Dedifferentiated amniotic fluid mesenchymal stem cell (primary cell): ENCODE measurements around the gene NUDC.

Source experiments
- DNase-seq: peaks from one replicate; pipeline ENCODE4 v3.0.0-alpha.2; 2016; ENCODE audit errors: extremely low spot score

NUDC gene

DNA sequence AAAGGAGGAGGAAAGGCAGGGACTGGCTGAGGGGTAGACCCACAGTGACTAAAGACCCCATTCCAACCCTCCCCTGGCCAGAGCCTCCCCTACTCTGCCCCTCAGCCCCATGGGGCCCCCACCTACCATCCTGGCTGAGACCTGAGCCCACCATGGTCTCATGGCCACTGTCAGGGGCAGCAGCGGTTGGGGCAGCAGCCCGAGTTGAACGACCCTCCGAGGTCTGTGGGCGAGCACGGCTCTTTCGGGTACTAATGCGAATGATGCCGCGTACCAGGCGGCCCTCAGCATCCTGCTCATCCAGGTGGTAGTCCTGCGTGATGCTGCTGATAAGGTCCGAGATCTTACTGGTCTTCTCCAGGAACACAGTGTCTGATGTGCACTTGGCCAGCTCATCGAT is 29.7 kb downstream of the NUDC start:
- no peak for DNase-seq

DNA sequence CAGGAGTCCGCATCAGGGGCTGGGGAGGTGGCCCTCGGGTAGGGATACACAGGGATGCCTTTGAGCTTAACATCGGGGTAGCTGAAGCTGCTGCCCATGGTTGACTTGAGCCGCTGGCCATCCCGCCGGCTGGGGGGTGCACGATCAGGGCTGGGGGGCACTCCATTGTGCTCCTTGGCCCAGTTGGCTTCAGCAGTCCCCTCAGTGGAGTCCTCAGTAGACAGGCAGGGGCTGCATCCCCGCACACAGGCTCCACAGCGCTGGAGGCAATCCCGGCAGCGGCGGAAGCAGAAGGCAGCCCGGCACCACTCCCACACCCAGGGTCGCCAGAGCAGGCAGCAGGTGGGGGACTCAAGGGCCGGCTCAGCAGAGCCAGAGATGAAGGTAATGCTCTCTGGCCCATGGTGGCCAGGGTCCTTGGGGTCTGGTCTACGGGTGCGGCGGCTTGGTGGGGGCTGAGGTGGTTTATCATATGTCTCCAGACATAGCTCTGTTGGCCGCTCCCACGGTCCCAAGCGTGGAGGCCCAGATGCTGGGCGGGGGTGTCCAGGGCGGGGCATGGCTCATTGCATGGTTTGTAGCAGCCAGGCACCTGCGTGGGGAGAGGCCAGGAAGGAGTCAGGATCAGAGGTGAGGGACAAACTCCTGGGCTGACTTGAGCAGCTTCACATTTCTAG is 30.4 kb downstream of the NUDC start:
- DNase-seq: no peak

DNA sequence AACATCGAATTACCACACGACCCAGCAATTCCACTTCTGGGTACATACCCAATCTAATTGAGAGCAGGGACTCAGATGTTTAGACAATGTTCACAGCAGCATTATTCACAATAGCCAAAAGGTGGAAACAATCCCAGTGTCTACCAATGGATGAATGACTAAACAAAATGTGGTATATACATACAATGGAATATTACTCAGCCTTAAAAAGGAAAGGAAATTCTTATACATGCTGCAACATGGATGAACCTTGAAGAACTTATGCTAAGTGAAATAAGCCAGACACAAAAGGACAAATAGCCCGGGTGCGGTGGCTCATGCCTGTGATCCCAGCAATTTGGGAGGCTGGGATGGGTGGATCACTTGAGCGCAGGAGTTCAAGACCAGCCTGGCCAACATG is 31.8 kb downstream of the NUDC start:
- DNase-seq: no peak

DNA sequence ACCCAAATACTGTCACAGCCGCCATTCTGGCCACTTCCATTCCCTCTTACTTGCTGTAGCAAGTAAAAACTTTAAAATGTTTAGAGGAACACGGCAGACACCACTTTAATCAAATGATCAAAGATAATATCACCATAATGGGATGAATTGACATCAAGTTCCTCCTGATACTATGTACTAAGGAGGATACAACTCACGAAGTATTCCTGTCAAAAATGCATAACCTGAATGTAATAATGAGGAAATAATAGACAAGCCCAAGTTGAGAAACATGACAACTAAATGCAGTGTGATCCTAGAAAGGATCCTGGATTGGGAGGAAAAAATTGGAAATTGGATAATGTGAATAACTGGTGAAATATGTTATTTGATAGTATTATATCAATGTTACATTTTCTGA is 34.8 kb downstream of the NUDC start:
- DNase-seq: no peak

DNA sequence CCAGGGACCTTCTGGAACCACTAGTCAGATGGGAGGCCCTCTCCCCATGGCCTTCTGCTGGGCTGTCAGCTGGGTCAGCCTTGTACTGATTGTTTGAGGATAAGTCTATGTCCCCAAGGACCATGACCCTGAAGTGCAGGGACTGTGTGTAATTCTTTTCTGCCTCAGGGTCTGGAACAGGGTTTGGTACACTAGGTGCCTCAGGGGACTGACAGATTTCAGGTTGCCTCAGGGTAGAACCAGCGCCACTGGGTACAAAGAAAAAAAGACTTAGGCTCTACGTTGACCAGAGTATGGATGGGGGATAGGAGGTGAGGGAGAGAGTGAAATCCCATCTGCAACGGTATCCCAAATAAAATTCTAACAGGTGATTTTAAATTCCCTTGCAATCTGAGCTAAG is 35.8 kb downstream of the NUDC start:
- DNase-seq: no peak

DNA sequence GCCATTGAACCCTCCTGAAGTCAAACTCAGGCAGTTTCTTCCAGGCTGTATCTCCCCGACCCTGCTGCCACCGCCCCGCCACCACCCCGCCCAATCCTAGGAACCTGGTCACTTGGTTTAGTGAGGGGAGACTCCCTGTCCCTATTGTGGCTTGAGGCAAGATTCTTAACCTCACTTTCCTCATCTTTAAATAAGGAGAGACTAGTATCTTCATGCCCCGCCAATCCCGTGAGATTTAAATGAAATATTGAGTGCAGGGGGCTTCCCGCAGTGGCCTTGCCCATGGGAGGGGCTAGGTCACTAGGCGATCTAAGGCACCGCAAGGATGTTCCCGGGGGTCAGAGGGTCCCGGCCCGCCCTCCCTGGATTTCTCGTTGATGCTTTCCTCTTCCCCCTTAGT is 37.7 kb downstream of the NUDC start:
- no peak for DNase-seq

DNA sequence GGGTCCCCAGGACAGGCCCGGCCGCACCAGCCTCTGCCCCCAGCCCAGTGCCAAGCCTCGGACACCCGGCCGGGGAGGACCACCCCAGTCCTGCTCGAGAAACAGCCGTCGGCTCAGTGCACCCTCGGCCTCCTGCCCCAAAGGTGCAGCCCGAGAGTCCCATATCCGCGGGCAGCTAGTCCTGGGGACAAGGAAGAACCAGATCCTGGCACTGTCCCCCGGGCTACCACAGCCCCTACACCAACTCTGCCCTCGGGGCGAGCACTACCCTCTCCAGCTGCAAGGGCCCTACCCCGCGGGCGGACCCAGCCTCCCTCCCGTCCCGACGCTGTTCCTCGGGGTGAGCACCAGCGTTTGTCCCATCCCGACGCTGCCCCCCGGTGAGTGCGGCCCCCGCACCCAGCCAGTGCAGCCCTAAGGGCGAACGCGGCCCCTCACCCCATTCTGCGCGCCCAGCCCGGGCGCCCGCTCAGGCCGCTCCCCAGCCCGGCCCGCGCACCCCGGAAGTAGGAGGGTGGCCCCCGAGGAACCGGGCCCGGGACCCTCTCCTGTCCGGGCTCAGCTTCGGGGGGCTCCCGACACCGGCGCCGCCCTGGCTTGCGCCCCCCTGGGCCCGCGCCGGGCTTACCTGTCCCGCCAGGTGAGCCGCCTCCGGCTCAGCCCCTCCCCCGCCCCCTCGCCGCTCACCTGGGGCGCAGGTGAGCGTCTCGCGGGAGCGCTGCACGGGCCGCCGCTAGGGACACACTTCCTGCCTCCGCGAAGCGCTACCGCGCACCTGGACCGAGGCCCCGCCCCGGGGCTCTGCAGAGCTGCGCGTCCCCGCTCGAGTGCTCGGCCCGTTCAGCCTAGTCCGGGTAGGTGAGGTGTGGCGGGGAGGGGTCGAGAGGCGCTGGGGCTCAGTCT is 38.4 kb downstream of the NUDC start, which contains the start of gene KDF1:
Gene KDF1 (minus strand): TSS at position 747 of the 903 bp plus-strand sequence. CDS start 8,088 bp downstream, outside the sequence.
- DNase-seq: no peak

DNA sequence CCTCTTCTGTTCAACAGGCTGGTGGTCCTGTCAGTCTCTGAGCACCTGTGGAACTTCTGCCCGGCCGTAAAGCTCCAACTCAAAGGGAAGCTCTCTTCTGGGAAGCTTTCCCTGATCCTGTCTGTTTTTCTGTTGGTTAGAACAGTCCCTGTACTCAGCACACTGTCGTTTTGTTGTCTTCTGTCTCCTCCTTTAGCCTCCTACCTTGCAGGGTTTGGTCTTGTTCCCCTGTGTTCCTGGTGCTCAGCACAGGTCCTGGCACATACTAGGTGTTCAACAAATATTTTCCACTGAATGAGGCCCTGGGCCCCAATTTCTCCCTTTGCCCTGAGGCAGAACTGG is 39.1 kb downstream of the NUDC start:
- no peak for DNase-seq

DNA sequence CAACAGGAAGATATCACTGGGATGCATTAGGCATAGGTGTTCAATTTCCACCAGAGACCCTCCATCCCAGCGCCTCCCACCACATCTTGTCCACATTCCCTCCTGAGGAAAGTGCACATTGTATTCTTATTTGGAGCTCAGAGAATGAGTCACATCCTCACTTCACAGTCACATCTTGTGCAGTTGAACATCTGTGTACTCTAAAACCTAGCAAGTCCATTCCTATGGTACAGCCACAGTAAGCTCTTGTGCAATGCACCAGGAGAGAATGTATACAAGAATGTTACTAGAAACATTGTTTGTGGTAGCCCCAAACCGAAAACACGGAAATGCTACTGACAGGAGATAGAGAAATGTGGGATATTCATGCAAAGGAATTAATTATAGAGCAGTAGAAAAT is 40.3 kb downstream of the NUDC start:
- DNase-seq: peak; percentile 46

DNA sequence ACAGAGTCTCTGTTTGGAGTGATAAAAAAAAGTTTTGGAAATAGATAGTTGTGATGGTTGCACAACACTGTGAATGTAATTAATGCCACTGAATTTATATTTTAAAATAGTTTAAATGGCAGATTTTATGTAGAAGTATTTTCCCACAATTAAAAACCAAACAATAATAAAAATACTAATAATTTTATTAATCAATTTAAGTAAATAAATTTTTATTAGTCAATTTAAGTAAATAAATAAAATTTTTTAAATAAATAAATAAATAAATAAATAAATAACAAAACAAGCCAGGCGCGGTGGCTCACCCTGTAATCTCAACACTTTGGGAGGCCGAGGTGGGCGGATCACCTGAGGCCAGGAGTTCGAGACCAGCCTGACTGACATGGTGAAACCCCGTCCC is 43.7 kb downstream of the NUDC start:
- no peak for DNase-seq

DNA sequence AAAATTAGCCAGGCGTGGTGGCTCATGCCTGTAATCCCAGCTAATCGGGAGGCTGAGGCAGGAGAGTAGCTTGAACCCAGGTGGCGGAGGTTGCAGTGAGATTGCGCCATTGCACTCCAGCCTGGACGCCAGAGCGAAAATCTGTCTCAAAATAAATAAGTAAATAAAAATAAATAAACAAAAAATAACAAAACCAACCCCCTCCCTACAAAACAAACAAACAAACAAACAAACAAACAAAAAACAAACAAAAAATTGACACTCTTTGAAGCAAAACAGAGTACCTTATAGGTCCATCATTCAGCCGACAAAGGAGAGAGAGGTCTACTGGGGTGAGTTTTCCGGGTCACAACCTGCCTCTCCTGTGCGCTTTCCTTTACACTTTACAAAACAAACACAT is 44.1 kb downstream of the NUDC start:
- DNase-seq: no peak

DNA sequence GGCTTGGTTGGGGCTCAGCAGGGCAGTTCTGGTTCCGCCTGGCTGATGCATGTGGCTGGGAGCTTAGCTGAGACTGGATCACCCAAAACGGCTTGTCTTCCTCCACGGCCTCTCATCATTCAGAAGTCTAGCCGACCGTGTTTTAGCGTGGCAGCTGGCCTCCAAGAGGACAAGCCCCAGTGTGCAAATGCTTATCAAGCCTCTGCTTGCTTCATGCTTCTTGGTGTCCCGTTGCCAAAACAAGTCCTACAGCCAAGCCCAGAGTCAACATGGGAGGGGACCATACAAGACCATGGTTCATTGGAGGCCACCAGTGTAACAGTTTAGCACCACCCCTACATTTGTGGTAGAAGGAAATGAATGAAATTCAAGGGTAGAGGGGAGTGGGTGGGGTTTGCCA is 49.3 kb downstream of the NUDC start:
- no peak for DNase-seq

DNA sequence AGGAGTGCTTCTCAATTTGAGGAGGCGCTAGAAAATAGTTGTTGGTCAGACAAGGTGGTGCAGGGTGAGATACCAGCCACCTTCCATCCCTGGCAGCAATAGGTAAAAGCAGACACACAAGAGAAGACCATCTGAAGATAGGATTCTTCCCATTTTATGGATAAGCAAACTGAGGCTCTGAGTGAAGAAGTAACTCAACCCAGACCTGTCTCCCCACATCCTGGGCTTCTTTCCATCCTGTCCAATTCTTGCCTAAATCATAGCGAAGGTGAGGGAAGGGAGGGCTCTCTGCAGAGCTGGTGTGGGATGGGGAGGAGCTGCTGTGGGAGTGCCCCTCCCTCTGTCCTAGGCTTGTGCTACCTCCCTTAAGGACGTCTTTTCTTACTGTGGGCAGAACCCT is 50.0 kb downstream of the NUDC start:
- no peak for DNase-seq

DNA sequence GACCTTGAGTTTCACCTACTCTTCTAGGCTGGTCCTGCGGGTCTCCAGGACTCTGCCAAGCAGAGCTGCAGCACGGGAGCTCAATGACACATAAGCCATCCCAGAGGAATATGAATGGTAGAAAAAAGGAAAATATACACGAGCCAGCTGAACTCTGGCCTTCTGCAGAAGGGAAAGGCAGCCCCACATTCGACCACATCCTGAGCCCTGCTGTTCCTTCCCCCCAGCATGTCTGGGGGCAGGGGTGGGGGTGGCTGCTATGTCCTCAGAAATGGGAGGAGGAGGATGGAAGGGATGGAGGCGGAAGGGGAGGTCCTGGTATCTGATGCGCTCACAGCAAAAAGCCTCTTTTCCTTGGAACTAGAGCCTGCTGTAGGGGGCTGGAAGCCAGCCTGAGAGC is 50.8 kb downstream of the NUDC start:
- DNase-seq: no peak

DNA sequence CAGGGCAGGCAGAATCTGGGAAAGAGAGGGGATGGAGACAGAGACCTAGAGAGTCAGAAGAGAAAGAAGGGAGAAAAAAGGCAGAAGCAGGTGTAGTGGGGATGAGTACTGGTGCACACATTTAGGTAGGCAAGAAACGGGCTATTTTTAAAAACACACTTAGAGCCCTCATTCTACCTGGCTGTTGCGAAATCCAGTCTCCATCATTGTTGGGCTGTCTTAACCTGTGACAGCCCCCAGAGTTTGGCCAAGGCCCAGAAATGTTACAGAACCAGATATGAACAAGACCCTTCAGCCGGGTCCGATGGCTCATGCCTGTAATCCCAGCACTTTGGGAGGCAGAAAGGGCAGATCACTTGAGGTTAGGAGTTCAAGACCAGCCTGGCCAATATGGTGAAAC is 51.3 kb downstream of the NUDC start:
- no peak for DNase-seq

DNA sequence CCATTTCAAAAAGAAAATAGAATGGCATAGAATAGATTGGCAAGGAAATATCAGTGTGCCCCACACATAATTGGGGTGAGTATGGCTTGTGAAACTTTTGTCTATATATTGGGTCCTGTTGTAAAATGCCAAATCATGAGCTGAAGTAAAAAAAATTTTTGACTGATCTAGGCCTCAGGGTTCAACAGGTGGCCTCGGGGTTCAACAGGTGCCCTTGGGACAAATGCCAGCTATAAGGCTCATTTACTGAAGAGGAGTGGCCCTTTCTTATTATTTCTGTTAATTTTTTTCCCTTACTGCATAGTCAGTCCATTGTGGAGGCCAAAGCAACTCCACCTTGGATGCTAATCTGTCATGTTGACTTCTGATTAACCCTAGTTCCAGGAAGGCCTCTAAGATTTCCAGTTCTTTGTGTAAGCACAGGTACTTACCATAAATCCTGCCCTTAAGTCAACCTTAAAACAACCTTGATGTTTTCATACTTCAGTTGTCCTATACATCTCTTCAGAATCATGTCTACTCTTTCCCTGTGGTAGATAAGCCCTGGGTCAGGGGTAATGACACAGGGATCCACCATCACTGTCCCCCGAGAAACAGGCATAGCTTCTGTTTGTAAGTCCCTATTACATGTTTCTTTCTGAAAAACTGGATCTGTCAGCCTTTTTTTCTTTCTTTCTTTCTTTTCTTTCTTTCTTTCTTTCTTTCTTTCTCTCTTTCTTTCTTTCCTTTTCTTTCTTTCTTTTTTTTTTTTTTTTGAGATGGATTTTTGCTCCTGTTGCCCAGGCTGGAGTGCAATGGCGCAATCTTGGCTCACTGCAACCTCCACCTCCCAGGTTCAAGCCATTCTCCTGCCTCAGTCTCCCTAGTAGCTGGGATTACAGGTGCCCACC is 55.3 kb downstream of the NUDC start:
- no peak for DNase-seq

DNA sequence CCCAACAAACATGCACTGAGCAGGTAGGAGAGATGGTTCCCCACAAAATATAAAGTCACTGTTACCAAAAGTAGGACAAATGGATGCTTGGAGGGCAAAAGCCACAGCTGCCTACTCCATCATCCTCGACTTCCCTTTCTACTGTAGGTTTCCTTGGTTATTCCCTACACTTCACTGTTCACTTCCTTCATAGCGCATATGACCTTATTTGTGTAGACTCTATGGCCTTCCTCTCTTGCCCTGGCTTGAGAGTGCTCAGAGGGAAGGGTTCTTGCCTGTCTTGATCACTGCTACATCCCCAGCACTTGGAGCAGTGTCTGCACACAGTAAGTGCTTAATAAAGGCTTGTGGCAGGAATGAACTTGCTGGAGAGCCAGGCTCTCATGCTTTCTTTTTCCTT is 57.4 kb downstream of the NUDC start:
- no peak for DNase-seq

DNA sequence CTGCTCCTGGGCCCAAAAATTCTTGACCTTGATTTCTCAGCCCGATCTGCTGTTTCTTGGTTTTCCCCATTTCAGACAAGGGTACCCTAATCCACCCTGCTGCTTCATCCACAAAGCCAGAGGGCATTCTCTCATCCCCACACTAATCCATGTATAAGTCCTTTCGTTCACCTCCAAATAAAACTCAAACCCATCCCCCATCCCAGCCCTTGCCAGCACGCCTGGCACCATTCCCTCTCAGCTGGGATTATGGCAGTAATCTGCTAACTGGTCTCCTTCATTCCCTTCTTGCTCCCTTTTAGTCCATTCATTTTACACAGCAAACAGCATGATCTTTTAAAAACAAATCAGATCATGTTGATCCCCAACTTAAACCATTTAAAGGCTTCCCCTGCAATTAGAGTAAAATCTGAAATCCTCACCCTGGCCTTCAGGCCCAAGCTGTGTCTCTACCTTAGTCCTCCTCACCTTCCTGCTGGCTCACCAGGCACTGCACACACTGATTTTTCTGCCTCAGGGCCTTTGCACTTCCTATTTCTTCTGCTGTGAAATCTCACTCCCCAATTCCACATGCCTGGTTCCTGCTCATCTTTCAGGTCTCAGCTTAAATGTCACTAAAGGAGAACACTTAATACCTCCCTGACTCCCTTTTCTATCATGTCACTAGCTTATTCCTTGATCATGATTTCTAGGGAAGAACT is 59.8 kb downstream of the NUDC start:
- DNase-seq: peak; percentile 11

DNA sequence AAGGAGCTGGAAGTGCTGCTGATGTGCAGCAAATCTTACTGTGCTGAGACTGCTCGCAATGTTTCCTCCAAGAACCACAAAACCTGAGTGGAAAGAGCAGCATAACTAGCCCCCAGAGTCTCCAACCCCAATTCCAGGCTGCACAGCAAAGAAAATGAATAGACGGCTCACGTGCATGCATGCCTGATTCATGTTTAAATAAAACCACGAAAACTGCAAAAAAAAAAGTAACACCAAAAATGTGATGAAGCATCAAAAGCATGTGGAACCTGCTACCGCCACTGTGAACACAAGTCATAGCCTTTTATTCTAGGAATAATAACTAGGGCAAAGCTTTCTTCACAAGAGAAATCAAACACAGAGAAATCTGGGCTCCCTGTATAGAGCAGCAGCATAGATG is 62.3 kb downstream of the NUDC start:
- DNase-seq: peak; percentile 11

DNA sequence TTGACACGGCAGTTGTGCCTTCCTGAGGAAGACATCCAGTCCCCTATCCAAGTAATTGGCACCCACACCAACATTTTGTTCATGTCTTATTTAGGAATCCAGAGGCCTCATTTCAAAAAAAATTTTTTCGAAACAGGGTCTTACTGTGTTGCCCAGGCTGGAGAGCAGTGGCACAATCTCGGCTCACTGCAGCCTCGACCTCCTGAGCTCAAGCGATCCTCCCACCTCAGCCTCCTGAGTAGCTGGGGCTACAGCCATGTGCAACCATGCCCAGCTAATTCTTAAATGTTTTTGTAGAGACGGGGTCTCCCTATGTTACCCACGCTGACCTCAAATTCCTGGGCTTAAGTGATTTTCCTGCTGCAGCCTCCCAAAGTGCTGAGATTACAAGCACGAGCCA is 62.7 kb downstream of the NUDC start:
- no peak for DNase-seq

DNA sequence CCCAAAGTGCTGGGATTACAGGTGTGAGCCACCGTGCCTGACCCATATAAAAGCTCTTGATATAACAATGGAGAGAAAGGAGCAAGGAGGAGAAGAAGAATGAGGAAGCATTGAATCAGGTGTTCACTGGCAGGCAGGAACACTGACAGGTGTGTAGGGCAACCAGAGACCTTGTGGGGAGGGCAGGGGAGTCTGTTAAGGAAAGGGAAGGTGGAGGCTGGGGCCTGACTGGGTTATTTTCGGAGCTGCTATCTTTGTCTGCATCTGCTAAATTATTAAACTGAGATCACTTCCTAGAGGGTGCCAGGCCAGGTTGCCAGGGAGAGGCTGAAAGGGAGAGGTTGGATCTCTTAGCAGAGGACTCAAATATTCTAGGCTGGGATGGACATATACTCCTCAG is 65.1 kb downstream of the NUDC start:
- DNase-seq: no peak
